AG09319 (cell line): ENCODE results near the gene FREM1.

Experiments used
- DNase-seq: peaks from one replicate; pipeline ENCODE4 v3.0.0-alpha.2; 2010; ENCODE audit warnings: low read depth; ENCODE audit errors: extremely low read depth
- CTCF ChIP-seq: IDR thresholded peaks from 2 replicates; pipeline ENCODE4 v1.5.1; 2011; ENCODE audit warnings: low read depth, mild to moderate bottlenecking, inconsistent platforms, low read length, moderate library complexity

FREM1 gene

GRCh38 chr9:14744768-14745167 lies 165.5 kb downstream of the FREM1 start:
- no peak for TF ChIP-seq CTCF
- DNase-seq = no peak

GRCh38 chr9:14741369-14741768 lies 168.9 kb downstream of the FREM1 start:
- no peak for TF ChIP-seq CTCF
- no peak for DNase-seq

DNA sequence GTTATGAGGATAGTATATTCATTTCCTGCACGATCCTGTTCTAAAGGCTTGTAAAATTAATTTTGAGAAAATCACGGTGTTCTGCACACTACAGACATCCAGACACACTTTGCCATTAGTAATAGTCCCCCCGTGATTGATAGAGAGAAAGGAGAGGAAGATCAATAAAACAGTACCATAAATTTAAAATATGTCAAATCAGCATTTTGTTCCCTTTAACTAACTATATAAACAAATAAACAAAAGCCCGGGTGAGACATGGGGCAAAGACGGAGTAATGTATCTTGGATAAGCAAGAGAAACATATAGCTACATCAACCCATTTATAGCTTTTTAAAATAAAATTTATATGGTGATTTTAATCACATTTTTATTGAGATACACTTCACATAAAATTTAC lies 177.1 kb downstream of the FREM1 start:
- TF ChIP-seq CTCF = no peak

DNA sequence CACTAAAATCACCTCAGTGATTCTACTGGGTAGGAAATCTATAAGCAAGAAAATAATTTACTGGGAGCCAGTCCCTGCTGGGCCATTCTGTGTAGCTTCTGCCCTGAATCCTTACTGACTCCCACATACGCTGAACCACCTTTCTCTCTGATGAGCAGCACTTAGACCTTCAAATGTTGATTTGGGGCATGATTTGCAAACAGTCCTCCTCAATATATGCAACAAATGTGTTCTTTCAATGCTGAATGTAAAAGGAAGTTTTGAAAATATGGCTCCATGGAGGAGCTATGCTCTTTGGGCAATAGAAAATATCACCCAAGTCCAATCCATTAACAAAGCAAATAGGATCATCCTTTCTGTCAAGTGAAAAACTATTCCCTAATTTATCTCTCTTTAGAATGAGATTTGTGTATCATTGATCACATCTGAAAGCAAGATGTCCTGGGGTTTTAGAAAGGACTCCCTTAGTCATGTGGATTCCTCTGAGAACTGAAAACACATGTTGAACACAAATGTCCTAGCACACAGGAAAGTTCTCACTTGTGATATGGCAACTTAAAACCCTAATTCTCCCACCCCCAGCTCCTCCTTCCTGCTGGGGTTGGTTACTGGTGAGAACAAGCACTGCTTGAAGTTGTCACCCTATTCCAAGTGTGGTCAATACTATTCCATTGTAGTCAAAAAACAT lies 178.8 kb downstream of the FREM1 start:
- no peak for DNase-seq
- TF ChIP-seq CTCF = no peak

More for the DNA sequence above, 177.1 kb downstream of the FREM1 start:
- DNase-seq = no peak

DNA sequence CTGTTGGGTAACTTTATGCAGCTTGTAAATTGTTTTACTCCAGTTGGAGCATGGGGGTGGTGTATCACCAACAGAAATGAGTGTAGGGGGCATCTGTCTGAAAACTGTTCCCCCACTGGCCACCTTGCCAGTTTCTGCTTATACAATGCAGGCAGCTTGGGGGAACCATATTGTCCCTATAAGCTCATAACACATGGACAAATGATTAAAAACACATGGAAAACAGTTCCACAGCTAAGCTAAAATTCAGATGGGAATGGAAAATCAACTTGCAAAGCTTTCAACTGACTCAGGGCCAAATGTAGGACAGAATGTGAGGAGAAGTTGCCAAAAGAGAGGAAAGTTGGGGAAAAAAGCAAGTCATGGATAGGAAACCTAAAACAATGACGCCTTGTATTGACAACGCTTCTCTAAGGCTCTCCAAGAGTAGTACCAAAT lies 179.7 kb downstream of the FREM1 start:
- no peak for TF ChIP-seq CTCF
- no peak for DNase-seq

- TF ChIP-seq CTCF = no peak
- DNase-seq = no peak
Observed at GRCh38 chr9:14723301-14723700, 186.9 kb downstream of the FREM1 start.

- DNase-seq = no peak
- TF ChIP-seq CTCF = no peak
Observed at GRCh38 chr9:14722391-14723035, 187.7 kb downstream of the FREM1 start, which contains the start of gene CER1. Gene CER1 (minus strand): TSS chr9:14722733. CDS start chr9:14722672, 61 bp downstream.
